ENCODE data around the gene PRDM16. TPM values are rescaled to one million over a fixed set of nuclear protein-coding genes. Genes with fewer than 3 reads are reported as not detected.

PRDM16 gene
- total and polyA plus RNA-seq, 2 of the 13 experiments (the other 11 are each of a cell fraction or from before 2014, with no cell fraction given): 0.15 to 0.81 TPM

GRCh38 chr1:3456964-3457909 lies 388.2 kb downstream of the PRDM16 start (continued):
- TF ChIP-seq HIC2 (CRISPR knock-in tag; IDR thresholded peaks at IDR 0.05; ENCODE audit: low read depth): 0 out of 2 replicates have a peak, but pooled peaks have one; percentile 40
- TF ChIP-seq ZGPAT (CRISPR knock-in tag; IDR thresholded peaks at IDR 0.05): peak; percentile 32; the same call in 1 of the 2 replicates
- TF ChIP-seq PAF1 (CRISPR knock-in tag; IDR thresholded peaks at IDR 0.05): no peak
- peak; percentile 59 for TF ChIP-seq ZNF18 (CRISPR knock-in tag; IDR thresholded peaks at IDR 0.05; ENCODE audit: insufficient replicate concordance)
- TF ChIP-seq RBFOX2 (IDR thresholded peaks at IDR 0.05; ENCODE audit: low read depth, low read length): peak; percentile 72
- no peak for TF ChIP-seq ATM (IDR thresholded peaks at IDR 0.05; ENCODE audit: borderline replicate concordance)
- TF ChIP-seq ZNF761 (CRISPR knock-in tag; conservative IDR thresholded peaks at IDR 0.05): no peak; the same call in 1 of the 2 replicates
- no peak for TF ChIP-seq IRF9 (CRISPR knock-in tag; IDR thresholded peaks at IDR 0.05; ENCODE audit: borderline replicate concordance)
- no peak for TF ChIP-seq ZNF251 (CRISPR knock-in tag; IDR thresholded peaks at IDR 0.05)
- TF ChIP-seq ZNF292 (CRISPR knock-in tag; IDR thresholded peaks at IDR 0.05; ENCODE audit: borderline replicate concordance, low read depth): peak; percentile 53; the same call in 1 of the 2 replicates
- TF ChIP-seq ZSCAN22 (CRISPR knock-in tag; IDR thresholded peaks at IDR 0.05): no peak
- no peak for TF ChIP-seq PHB2 (IDR thresholded peaks at IDR 0.05; ENCODE audit: partially characterized antibody)
- TF ChIP-seq NAIF1 (CRISPR knock-in tag; IDR thresholded peaks at IDR 0.05; ENCODE audit: borderline replicate concordance): peak; percentile 25; the same call in 1 of the 2 replicates
- TF ChIP-seq ZBTB7A (CRISPR knock-in tag; IDR thresholded peaks at IDR 0.05): peak; percentile 85; the same call in 1 of the 2 replicates
- no peak for TF ChIP-seq ZNF703 (CRISPR knock-in tag; IDR thresholded peaks at IDR 0.05; ENCODE audit: borderline replicate concordance)
- TF ChIP-seq ZNF30 (CRISPR knock-in tag; IDR thresholded peaks at IDR 0.05): 0 out of 2 replicates have a peak, but pooled peaks have one; percentile 55
- no peak for TF ChIP-seq ZNF207 (IDR thresholded peaks at IDR 0.05; ENCODE audit: borderline replicate concordance)
- peak; percentile 30; the same call in 1 of the 2 replicates for TF ChIP-seq HMG20B (CRISPR knock-in tag; conservative IDR thresholded peaks at IDR 0.05)
- TF ChIP-seq ZNF678 (CRISPR knock-in tag; IDR thresholded peaks at IDR 0.05): no peak
- TF ChIP-seq PREB (CRISPR knock-in tag; IDR thresholded peaks at IDR 0.05): no peak
- TF ChIP-seq MED1 (CRISPR knock-in tag; IDR thresholded peaks at IDR 0.05): peak; percentile 90
- TF ChIP-seq HNRNPK (IDR thresholded peaks at IDR 0.05; ENCODE audit: low read depth, low read length, poor library complexity, severe bottlenecking): no peak
